Uterus (tissue), 4 donors: ENCODE data around the gene R3HDM2. TPM values are rescaled to one million over a fixed set of nuclear protein-coding genes. Genes with fewer than 3 reads are reported as not detected.

Experiments used
- DNase-seq, 2 donors: peaks; one replicate each; pipeline ENCODE4 v3.0.0-alpha.2; 2019 to 2020
- H3K27ac ChIP-seq, 2 donors: fragments of 200-600 bp; sonication (generic); 1 replicate in 1 of 2; 2 replicates in 1 of 2; pipeline ENCODE4 v1.5.1; 2016 to 2018
- H3K27me3 ChIP-seq, 2 donors: fragments of 200-600 bp; sonication (generic); one replicate each; pipeline ENCODE4 v1.5.1; 2018 to 2019; ENCODE audit warnings: control low read depth in 1 of 2
- H3K36me3 ChIP-seq, 2 donors: fragments of 200-600 bp; sonication (generic); one replicate each; pipeline ENCODE4 v1.5.1; 2019; ENCODE audit warnings: control low read depth in 1 of 2
- H3K4me1 ChIP-seq, 2 donors: fragments of 200-600 bp; sonication (generic); one replicate each; pipeline ENCODE4 v1.5.1; 2018 to 2019; ENCODE audit warnings: control low read depth in 1 of 2
- H3K4me3 ChIP-seq, 2 donors: fragments of 200-600 bp; sonication (generic); 1 replicate in 1 of 2; 2 replicates in 1 of 2; pipeline ENCODE4 v1.5.1; 2018 to 2019; ENCODE audit warnings: mild to moderate bottlenecking in 1 of 2
- H3K9me3 ChIP-seq, 2 donors: fragments of 200-600 bp; sonication (generic); one replicate each; pipeline ENCODE4 v1.5.1; 2019; ENCODE audit warnings: control low read depth in 1 of 2
- CTCF ChIP-seq, 4 experiments: fragments of 200-600 bp in 2 of 4; fragments of 450-650 bp in 2 of 4; sonication (generic) in 2 of 4; IDR thresholded peaks; one replicate each; pipeline ENCODE4 v1.5.1; 2016 to 2019; ENCODE audit warnings: antibody characterized with exemption in 4 of 4, mild to moderate bottlenecking in 2 of 4, moderate library complexity in 1 of 4
- POLR2A ChIP-seq, 2 donors: fragments of 450-650 bp; IDR thresholded peaks; one replicate each; pipeline ENCODE4 v1.6.1; 2016; ENCODE audit warnings: antibody characterized with exemption in 2 of 2, mild to moderate bottlenecking in 1 of 2, moderate library complexity in 1 of 2
- intact Hi-C: fragments of 100-400 bp; cut with DNase I; formaldehyde crosslinking; loops from one replicate; pipeline ENCODE4 v1.15.1; 2023; ENCODE audit warnings: low total_unique reads
- total RNA-seq, 4 donors: library from RNA; depleted of rRNA in 3 of 4; stranded (reverse); fragments of >200 nt in 3 of 4; gene quantifications; one replicate each; pipeline versions ENCODE4 v1.1.0 to v1.2.4, GENCODE V29; 2014 to 2023
- donor health status: DM: yes; HTN: yes; CAD: no.

R3HDM2 gene
- total RNA-seq, 4 donors from 2014 or later: 9.4 to 89.0 (median 34.2) TPM

DNA sequence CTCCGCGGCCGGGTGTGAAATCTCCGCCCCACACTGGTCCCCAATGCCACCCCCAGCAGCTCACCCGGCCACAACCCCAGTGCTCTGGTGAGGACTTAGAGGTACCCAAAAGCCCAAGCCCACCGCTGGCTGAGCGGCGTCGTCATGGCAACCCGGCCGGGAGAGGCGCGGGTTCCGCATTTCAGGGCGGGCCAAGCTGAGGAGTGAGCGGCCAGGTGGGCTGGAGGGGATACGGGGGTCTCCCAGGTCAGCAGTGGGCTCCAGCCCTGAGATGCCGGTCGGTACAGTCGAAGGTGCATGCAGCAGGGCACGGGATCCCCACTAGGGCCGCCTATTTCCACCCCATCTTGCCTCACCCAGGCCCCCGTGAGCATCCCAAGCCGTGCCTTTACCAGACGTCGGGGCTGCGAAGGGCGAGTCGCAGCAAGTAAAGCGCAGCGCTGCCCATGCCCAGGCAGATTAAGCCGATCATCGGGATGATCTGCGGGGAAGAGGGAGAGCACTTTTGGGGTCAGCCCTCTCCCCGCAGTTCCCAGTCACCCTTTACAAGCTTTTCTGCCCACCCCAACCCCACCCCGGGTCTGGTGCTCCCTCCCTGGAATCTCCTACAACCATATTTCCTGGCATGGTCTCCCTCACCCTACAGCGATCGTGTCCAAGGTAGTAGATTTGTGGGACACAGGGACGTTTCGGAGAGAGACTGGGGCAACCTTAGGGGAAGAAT lies 194.5 kb downstream of the R3HDM2 start:
- TF ChIP-seq POLR2A (IDR thresholded peaks at IDR 0.05) (no peak), CTCF (IDR thresholded peaks at IDR 0.05) (no peak)
- Histone ChIP-seq H3K4me1 (peaks cover 0 to 12% of the 10 kb centered on the region in 2 donors), H3K36me3 (no peaks in the 10 kb centered on the region), H3K27ac (no peak overlapping the region), H3K27me3 (peaks cover 13 to 16% of the 10 kb centered on the region in 2 donors), H3K9me3 (no peaks in the 10 kb centered on the region), H3K4me3 (no peak overlapping the region)
- no peak for DNase-seq
- intact Hi-C loops: no loop called here

- Histone ChIP-seq H3K4me1 (peaks cover 0 to 12% of the 10 kb centered on the region in 2 donors), H3K9me3 (no peaks in the 10 kb centered on the region), H3K4me3 (no peak overlapping the region), H3K27me3 (peaks cover 10 to 11% of the 10 kb centered on the region in 2 donors), H3K36me3 (no peaks in the 10 kb centered on the region), H3K27ac (peak overlapping the region in 1 of 2 donors; percentile 31)
- TF ChIP-seq CTCF (IDR thresholded peaks at IDR 0.05) (no peak), POLR2A (IDR thresholded peaks at IDR 0.05) (no peak)
- DNase-seq: no peak
- intact Hi-C loops: no loop called here
These were observed 195.1 kb downstream of the R3HDM2 start for GRCh38 chr12:57235728-57236131.

- peak; percentile 35 to 44 for DNase-seq
- Histone ChIP-seq H3K9me3 (no peaks in the 10 kb centered on the region), H3K4me3 (no peak overlapping the region), H3K4me1 (peaks cover 0 to 10% of the 10 kb centered on the region in 2 donors), H3K27me3 (peaks cover 6 to 8% of the 10 kb centered on the region in 2 donors), H3K36me3 (no peaks in the 10 kb centered on the region), H3K27ac (peak overlapping the region in 1 of 2 donors; percentile 31)
- intact Hi-C loops: no loop called here
- TF ChIP-seq POLR2A (IDR thresholded peaks at IDR 0.05) (no peak), CTCF (IDR thresholded peaks at IDR 0.05) (no peak)
These were observed 195.7 kb downstream of the R3HDM2 start for GRCh38 chr12:57235017-57235727.

DNA sequence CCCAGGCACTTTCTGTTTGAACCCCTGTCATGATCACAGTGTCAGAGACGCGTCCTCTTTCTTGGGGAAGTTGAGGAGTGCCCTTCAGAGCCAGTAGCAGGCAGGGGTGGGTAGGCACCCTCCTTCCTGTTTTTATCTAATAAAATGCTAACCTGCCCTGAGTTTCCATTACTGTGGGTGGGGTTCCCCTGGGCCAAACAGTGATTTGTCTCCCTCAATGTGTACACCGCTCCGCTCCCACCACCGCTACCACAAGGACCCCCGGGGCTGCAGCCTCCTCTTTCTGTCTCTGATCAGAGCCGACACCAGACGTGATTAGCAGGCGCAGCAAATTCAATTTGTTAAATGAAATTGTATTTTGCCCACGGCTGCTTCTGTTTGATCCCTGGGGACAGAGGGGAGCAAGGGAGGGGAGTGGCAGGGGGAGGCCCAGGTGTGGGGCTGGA lies 196.2 kb downstream of the R3HDM2 start:
- TF ChIP-seq CTCF (IDR thresholded peaks at IDR 0.05) (no peak), POLR2A (IDR thresholded peaks at IDR 0.05) (no peak)
- Histone ChIP-seq H3K4me1 (peaks cover 0 to 4% of the 10 kb centered on the region in 2 donors), H3K36me3 (no peaks in the 10 kb centered on the region), H3K4me3 (no peak overlapping the region), H3K9me3 (no peaks in the 10 kb centered on the region), H3K27ac (no peak overlapping the region), H3K27me3 (peaks cover under 1 to 3% of the 10 kb centered on the region in 2 donors)
- DNase-seq: no peak
- intact Hi-C loops: no loop called here

GRCh38 chr12:57234233-57234570 lies 196.6 kb downstream of the R3HDM2 start:
- Histone ChIP-seq H3K27ac (no peak overlapping the region), H3K27me3 (no peaks in the 10 kb centered on the region)
- intact Hi-C loops: no loop called here

More at GRCh38 chr12:57234233-57234570, 196.6 kb downstream of the R3HDM2 start:
- H3K9me3 ChIP-seq: no peaks in the 10 kb centered on the region
- peaks cover 0 to under 1% of the 10 kb centered on the region in 2 donors for H3K4me1 ChIP-seq
- TF ChIP-seq POLR2A (IDR thresholded peaks at IDR 0.05) (no peak), CTCF (IDR thresholded peaks at IDR 0.05) (no peak)
- no peaks in the 10 kb centered on the region for H3K36me3 ChIP-seq
- no peak overlapping the region for H3K4me3 ChIP-seq
- no peak for DNase-seq
